A673 (cell line): Measurements from ENCODE around the gene CDT1.

Source experiments
- EZH2 ChIP-seq: fragments of 200-600 bp; sonication (generic); IDR thresholded peaks from 2 replicates; pipeline ENCODE4 v1.6.1; 2017; ENCODE audit warnings: borderline replicate concordance, low read depth, mild to moderate bottlenecking, mixed read lengths, antibody characterized with exemption, low read length; ENCODE audit not compliant: poor library complexity, severe bottlenecking
- TF ChIP-seq, protein P1 (sequence below): fragments of 300-800, 200-600 bp; sonication (generic); conservative IDR thresholded peaks from 2 replicates; pipeline ENCODE4 v1.5.1; 2017; ENCODE audit warnings: low read depth, mild to moderate bottlenecking, antibody characterized with exemption, low read length, moderate library complexity, mixed read lengths

DNA sequence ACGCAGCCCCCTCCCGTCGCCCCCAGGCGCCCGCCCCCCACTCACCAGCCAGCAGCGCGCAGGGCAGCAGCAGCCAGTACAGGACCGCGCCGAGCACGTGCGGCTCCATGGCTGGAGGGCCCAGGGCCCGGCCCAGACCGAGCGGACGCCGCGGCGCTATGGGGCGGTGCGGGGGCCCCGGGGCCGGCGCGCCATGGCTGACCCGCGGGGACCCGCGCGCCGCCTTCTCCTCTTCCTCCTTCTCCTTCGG, 18.8 kb upstream of the CDT1 start:
- TF ChIP-seq, protein P1, sequence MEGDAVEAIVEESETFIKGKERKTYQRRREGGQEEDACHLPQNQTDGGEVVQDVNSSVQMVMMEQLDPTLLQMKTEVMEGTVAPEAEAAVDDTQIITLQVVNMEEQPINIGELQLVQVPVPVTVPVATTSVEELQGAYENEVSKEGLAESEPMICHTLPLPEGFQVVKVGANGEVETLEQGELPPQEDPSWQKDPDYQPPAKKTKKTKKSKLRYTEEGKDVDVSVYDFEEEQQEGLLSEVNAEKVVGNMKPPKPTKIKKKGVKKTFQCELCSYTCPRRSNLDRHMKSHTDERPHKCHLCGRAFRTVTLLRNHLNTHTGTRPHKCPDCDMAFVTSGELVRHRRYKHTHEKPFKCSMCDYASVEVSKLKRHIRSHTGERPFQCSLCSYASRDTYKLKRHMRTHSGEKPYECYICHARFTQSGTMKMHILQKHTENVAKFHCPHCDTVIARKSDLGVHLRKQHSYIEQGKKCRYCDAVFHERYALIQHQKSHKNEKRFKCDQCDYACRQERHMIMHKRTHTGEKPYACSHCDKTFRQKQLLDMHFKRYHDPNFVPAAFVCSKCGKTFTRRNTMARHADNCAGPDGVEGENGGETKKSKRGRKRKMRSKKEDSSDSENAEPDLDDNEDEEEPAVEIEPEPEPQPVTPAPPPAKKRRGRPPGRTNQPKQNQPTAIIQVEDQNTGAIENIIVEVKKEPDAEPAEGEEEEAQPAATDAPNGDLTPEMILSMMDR: no peak
- TF ChIP-seq EZH2: no peak
